IMR-90 (cell line): Measurements from ENCODE around the gene RANBP10.

ENCODE experiments used
- CTCF ChIP-seq: conservative IDR thresholded peaks from 2 replicates; pipeline ENCODE4 v1.5.1; 2012; ENCODE audit warnings: mild to moderate bottlenecking, low read depth, low read length, improper control_type of control experiment
- FOS ChIP-seq: fragments of 150-350 bp; IDR thresholded peaks from 2 replicates; pipeline ENCODE4 v1.6.1; 2016; ENCODE audit warnings: low read depth, low read length
- POLR2A ChIP-seq: IDR thresholded peaks from 2 replicates; pipeline ENCODE4 v1.6.1; 2012; ENCODE audit warnings: mild to moderate bottlenecking, low read depth, low read length
- RFX5 ChIP-seq: IDR thresholded peaks from 2 replicates; pipeline ENCODE4 v1.8.0; 2012; ENCODE audit warnings: low read depth, mild to moderate bottlenecking, low read length, moderate library complexity

GRCh38 chr16:67709050-67709449 is 97.3 kb downstream of the RANBP10 start:
- TF ChIP-seq CTCF: no peak
- TF ChIP-seq RFX5: no peak
- no peak for TF ChIP-seq POLR2A
- no peak for TF ChIP-seq FOS
